Measurements from ENCODE around the gene BRK1.

GRCh38 chr3:10116138-10116460 is 624 bp downstream of the BRK1 start:
- TF ChIP-seq CTCF (IDR thresholded peaks at IDR 0.05): no peak
- no peak for TF ChIP-seq EZH2 (IDR thresholded peaks at IDR 0.05; ENCODE audit: borderline replicate concordance, insufficient read depth, low read depth, low read length, poor library complexity, severe bottlenecking)
